HG03095 (cell line): Measurements from ENCODE around the gene RNF19B.

ENCODE experiments used
- ATAC-seq: cut with Tn5 transposase; IDR thresholded peaks from one replicate; pipeline ENCODE4 v1.9.1; 2021; ENCODE audit warnings: moderate library complexity; ENCODE audit not compliant: unreplicated experiment

The RNF19B gene

DNA sequence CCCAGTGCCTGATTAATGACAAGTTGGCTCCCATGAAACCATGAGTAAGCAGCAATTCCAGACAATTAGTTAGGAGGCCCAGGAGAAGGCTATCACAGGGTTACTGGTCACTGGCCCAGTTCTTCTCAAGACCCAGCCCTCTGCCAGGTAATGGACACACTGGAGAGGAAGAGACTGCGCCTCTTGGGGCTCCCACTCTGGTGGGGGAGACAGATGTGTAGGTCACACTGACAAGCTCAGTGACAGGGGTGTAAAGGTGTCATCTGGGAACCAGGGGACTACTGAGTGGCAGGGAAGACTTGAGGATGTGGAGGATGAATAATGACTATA, 73.4 kb downstream of the RNF19B start:
- ATAC-seq: no peak

DNA sequence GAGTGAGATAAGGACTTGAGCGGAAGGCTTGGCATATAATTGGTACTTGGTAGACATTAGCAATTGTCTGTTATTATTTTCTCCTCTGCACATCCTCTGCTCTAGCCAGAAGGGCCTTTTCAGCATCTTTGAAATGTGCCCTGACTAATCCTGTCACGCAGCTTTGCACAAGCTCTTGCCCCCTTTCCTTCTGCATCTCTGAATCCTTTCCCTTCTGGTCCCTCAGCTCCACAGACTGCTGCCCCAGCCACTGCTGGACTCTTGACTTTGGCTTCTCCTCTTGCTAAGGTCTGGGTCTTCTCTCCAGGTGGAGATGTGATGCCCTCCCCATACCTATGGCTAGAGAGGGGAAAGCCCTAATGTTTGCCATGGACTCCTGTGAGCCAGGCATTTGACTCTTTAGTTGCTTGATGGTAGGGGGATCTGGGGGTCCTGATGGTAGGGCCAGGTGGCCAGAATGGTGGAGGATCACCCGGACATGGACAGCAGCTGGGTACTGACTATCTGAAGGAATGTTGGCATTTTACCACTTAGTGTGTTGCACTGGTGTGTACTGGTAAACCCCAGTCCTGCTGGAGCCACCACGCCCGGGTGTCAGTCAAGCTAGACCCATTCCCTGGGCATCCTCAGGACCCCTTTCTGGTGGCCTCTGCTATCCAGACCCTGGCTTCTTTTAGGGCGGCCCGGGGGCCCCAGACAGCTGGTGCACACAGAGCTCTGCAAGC, 73.9 kb downstream of the RNF19B start:
- no peak for ATAC-seq

DNA sequence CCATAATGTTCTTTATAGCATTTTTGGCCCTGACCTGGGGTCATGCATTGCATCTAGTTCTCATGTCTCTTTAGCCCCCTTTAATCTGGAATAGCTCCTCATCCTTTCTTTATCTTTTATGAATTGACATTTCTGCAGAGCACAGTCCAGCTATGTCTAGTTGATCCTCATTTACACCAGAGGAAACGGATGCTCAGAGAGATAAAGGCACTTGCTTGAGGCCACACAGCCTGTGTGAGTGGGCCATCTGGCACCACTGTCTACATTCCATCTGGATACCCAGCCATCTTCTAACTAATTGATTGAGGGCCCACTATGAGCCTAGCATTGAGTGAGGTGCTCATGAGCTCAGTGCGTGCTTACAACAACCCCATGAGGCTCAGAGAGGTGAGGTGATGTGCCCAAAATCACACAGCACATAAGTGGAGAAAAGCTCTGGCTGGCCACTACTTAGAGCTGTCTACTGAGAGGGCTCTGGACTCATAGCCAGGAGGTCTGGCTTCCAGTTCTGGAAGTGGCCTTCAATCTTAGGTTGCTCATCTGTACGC, 74.8 kb downstream of the RNF19B start:
- no peak for ATAC-seq

DNA sequence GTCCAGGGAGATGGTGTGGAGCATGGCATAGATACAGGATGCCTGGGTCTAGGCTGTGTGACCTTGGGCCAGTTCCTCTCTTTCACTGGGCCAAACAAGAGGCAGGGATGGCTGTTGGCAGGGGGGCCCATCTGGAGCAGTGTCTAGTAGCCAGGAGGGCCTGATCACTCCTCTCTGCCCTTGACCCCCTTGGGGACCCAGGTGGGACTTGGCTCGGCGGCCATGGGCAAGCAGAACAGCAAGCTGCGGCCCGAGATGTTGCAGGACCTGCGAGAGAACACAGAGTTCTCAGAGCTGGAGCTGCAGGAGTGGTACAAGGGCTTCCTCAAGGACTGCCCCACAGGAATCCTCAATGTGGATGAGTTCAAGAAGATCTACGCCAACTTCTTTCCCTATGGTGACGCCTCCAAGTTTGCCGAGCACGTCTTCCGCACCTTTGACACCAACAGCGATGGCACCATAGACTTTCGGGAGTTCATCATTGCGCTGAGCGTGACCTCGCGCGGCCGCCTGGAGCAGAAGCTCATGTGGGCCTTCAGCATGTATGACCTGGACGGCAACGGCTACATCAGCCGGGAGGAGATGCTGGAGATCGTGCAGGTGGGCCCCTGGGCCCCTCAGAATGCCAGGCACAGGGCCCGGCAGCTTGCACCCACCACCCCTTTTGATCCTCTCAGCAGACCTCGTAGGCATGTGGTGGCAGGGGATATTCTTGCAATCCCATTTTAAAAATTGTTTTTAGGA, 75.8 kb downstream of the RNF19B start:
- ATAC-seq: no peak

DNA sequence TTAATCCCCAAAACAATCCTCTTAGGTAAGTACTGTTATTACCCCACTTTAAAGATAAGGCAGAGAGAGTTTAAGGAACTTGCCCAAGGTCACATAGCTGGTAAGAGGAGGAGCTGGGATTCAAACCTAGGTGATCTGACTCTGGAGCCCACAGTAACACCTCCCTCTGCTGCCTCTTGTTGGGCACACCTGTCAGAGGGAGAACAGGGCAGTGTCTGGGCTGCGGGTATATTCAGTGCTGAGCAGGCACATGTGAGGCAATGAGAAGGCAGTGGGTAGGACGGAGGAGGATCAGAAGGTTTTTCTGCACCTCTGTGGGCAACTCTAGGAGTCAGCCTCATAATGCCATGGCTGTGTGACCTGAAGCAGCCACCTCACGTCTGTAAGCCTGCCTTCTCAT, 76.5 kb downstream of the RNF19B start:
- no peak for ATAC-seq

GRCh38 chr1:32887623-32888022, 77.0 kb downstream of the RNF19B start:
- no peak for ATAC-seq

DNA sequence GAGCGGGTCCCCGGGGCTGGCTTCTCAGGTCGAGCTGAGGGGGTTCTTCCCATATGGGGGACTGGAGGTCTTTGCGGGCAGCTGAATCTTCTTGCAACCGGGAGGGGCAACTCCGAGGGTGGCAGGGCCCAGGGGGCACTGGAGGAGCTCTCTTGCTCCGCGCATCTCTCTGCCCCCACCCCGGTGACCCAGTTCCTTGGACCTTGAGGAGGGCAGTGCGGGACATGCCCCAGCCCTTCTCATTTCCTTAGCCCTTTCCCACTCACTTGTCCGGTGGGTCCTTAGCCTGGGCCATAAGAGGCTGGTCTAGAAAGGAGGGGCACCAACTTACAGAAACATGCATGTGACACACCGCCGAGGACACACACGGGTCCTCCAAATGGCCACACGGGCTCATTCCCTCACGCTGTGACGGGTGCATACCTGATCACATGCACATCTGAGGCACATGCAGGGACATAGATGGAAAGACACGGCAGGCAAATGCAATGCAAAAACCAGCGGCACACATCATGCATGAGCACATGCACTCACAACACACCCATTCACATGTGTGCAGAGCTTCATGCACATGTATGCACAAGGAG, 77.7 kb downstream of the RNF19B start:
- no peak for ATAC-seq
